ENCODE results near the gene SLC39A1. TPM values are rescaled to one million over a fixed set of nuclear protein-coding genes. Genes with fewer than 3 reads are reported as not detected.
A peak's percentile ranks its signal among the peaks of the same experiment; 100 is the strongest.

SLC39A1 gene
- total and polyA plus RNA-seq, 3 donors from 2014 or later = 46.5 to 62.5 (median 54.5) TPM

GRCh38 chr1:153967107-153967999 lies 4.0 kb upstream of the SLC39A1 start, which contains the start of gene CREB3L4:
Gene CREB3L4 (plus strand): TSS chr1:153967902. CDS start chr1:153968526, 624 bp downstream.
- no peaks in the 10 kb centered on the region for H3K9me3 ChIP-seq
- peak; percentile 5 for TF ChIP-seq POLR2A (IDR thresholded peaks at IDR 0.05)
- peak in 1 of 3 experiments; percentile 29 for TF ChIP-seq CTCF (IDR thresholded peaks at IDR 0.05)
- H3K4me1 ChIP-seq = peaks cover 40% of the 10 kb centered on the region
- no peaks in the 10 kb centered on the region for H3K27me3 ChIP-seq
- WGBS, 2 donors = 0 to 1% methylated on average over 7 to 57 of the region's 60 CpGs
- DNase-seq = peak; percentile 97
- peak within 1 kb of the TSS; percentile 61 to 66 for H3K4me3 ChIP-seq
- peak within 1 kb of the TSS; percentile 80 to 94 for H3K27ac ChIP-seq
- H3K36me3 ChIP-seq (ENCODE audit: low read depth, missing control alignments) = no peaks in the 10 kb centered on the region
- intact Hi-C loops (cut with DNase I; ENCODE audit: low total_unique reads) = no loop called here

- peaks cover 51% of the 10 kb centered on the region for H3K4me1 ChIP-seq
- peak; percentile 47 for DNase-seq
- WGBS, 2 donors = 0 to 1% methylated on average over 21 to 22 of the region's 22 CpGs
- peak overlapping the region; percentile 89 to 98 for H3K27ac ChIP-seq
- no peaks in the 10 kb centered on the region for H3K36me3 ChIP-seq (ENCODE audit: low read depth, missing control alignments)
- intact Hi-C loops (cut with DNase I; ENCODE audit: low total_unique reads) = no loop called here
- H3K9me3 ChIP-seq = no peaks in the 10 kb centered on the region
- TF ChIP-seq CTCF (IDR thresholded peaks at IDR 0.05) (no peak), POLR2A (IDR thresholded peaks at IDR 0.05) (no peak)
- no peaks in the 10 kb centered on the region for H3K27me3 ChIP-seq
- peak overlapping the region; percentile 67 to 91 for H3K4me3 ChIP-seq
Observed at GRCh38 chr1:153963850-153964331, 554 bp upstream of the SLC39A1 start.

- DNase-seq = no peak
- Histone ChIP-seq H3K27ac (peak overlapping the region; percentile 89 to 98), H3K36me3 (ENCODE audit: low read depth, missing control alignments) (no peaks in the 10 kb centered on the region), H3K27me3 (no peaks in the 10 kb centered on the region), H3K4me3 (peak overlapping the region; percentile 67 to 91), H3K4me1 (peaks cover 46% of the 10 kb centered on the region), H3K9me3 (no peaks in the 10 kb centered on the region)
- TF ChIP-seq CTCF (IDR thresholded peaks at IDR 0.05) (peak in 1 of 3 experiments; percentile 1), POLR2A (IDR thresholded peaks at IDR 0.05) (no peak)
- WGBS, 2 donors = 42 to 48% methylated on average over 11 to 16 of the region's 16 CpGs
- intact Hi-C loops (cut with DNase I; ENCODE audit: low total_unique reads) = no loop called here
Observed at GRCh38 chr1:153962088-153963029, 978 bp downstream of the SLC39A1 start.

- intact Hi-C loops (cut with DNase I; ENCODE audit: low total_unique reads) = no loop called here
- Histone ChIP-seq H3K36me3 (ENCODE audit: low read depth, missing control alignments) (no peaks in the 10 kb centered on the region), H3K27ac (peak overlapping the region in 1 of 2 donors; percentile 98), H3K4me1 (peaks cover 52% of the 10 kb centered on the region), H3K4me3 (no peak overlapping the region), H3K27me3 (no peaks in the 10 kb centered on the region), H3K9me3 (no peaks in the 10 kb centered on the region)
- no peak for TF ChIP-seq CTCF (IDR thresholded peaks at IDR 0.05)
- TF ChIP-seq POLR2A (IDR thresholded peaks at IDR 0.05) = no peak
- WGBS, 2 donors = 79 to 82% methylated on average over 4 of the region's 4 CpGs
- DNase-seq = no peak
Observed at GRCh38 chr1:153961421-153961820, 1.9 kb downstream of the SLC39A1 start.

Data from testis (tissue), 3 donors.